DLD1 (cell line): ENCODE measurements around the gene PRKCA.
"Not testable (repeated sequence)": the region's sequence is repeated elsewhere in the genome, so short reads cannot be mapped to it uniquely, and the experiment has no call there.

ENCODE experiments used
- in situ Hi-C: cut with HindIII; loops from 2 replicates; pipeline ENCODE4 v1.10.0; 2017; ENCODE audit warnings: low sequenced_read_pairs

Gene PRKCA

GRCh38 chr17:66432411-66432957 lies 130.1 kb downstream of the PRKCA start:
- in situ Hi-C loops = no loop called here

GRCh38 chr17:66432996-66433551 lies 130.7 kb downstream of the PRKCA start:
- in situ Hi-C loops = no loop called here

GRCh38 chr17:66435182-66435581 lies 132.8 kb downstream of the PRKCA start:
- in situ Hi-C loops = loop anchor here (5.0 kb wide), 1 partner anchor 33 kb away; no protein-coding TSS in a partner anchor

GRCh38 chr17:66436631-66437030 lies 134.2 kb downstream of the PRKCA start:
- in situ Hi-C loops = loop anchor here (5.0 kb wide), 1 partner anchor 34 kb away; no protein-coding TSS in a partner anchor

- in situ Hi-C loops = loop anchor here (5.0 kb wide), 1 partner anchor 35 kb away; no protein-coding TSS in a partner anchor
Measured at GRCh38 chr17:66437476-66438026, 135.1 kb downstream of the PRKCA start.

- in situ Hi-C loops = loop anchor here (5.0 kb wide), 1 partner anchor 36 kb away; no protein-coding TSS in a partner anchor
Measured at GRCh38 chr17:66438101-66438500, 135.7 kb downstream of the PRKCA start.

GRCh38 chr17:66441101-66441661 lies 138.8 kb downstream of the PRKCA start:
- in situ Hi-C loops = no loop called here

- in situ Hi-C loops = no loop called here
Measured at GRCh38 chr17:66443166-66443565, 140.8 kb downstream of the PRKCA start.

- in situ Hi-C loops = no loop called here
Measured at GRCh38 chr17:66443606-66444005, 141.2 kb downstream of the PRKCA start.

- in situ Hi-C loops = no loop called here
Measured at GRCh38 chr17:66444031-66444430, 141.6 kb downstream of the PRKCA start.

GRCh38 chr17:66445229-66445628 lies 142.8 kb downstream of the PRKCA start:
- in situ Hi-C loops = no loop called here

GRCh38 chr17:66446419-66446818 lies 144.0 kb downstream of the PRKCA start:
- in situ Hi-C loops = no loop called here

GRCh38 chr17:66447159-66447558 lies 144.7 kb downstream of the PRKCA start:
- in situ Hi-C loops = no loop called here

- in situ Hi-C loops = no loop called here
Measured at GRCh38 chr17:66448026-66448639, 145.7 kb downstream of the PRKCA start.

GRCh38 chr17:66449418-66449977 lies 147.1 kb downstream of the PRKCA start:
- in situ Hi-C loops = no loop called here

GRCh38 chr17:66450008-66450851 lies 147.8 kb downstream of the PRKCA start:
- in situ Hi-C loops = no loop called here

GRCh38 chr17:66450852-66451158 lies 148.4 kb downstream of the PRKCA start:
- in situ Hi-C loops = no loop called here

GRCh38 chr17:66451188-66452149 lies 149.1 kb downstream of the PRKCA start:
- in situ Hi-C loops = no loop called here

- in situ Hi-C loops = no loop called here
Measured at GRCh38 chr17:66455060-66455459, 152.6 kb downstream of the PRKCA start.

GRCh38 chr17:66457499-66457898 lies 155.1 kb downstream of the PRKCA start:
- in situ Hi-C loops = not testable (repeated sequence)
